SK-N-SH treated with all-trans-retinoic acid at 6 μM for 48 hours (cell line): Measurements from ENCODE around the gene C10orf62.

Experiments used
- ATAC-seq: fragments of 200-7000 bp; cut with Tn5 transposase; 3 replicates; pipeline ENCODE4 v1.9.1; 2020; ENCODE audit warnings: mild to moderate bottlenecking, moderate library complexity
- ARNTL ChIP-seq: fragments of 450-650 bp; formaldehyde crosslinking; IDR thresholded peaks from 2 replicates; pipeline ENCODE4 v1.5.0; 2020; ENCODE audit warnings: low read depth, mild to moderate bottlenecking, moderate library complexity, borderline replicate concordance
- BACH2 ChIP-seq: fragments of 250-450 bp; sonication (Bioruptor Pico); IDR thresholded peaks from 2 replicates; pipeline ENCODE4 v1.9.0; 2021; ENCODE audit warnings: mild to moderate bottlenecking, borderline replicate concordance
- CREB5 ChIP-seq: fragments of 250-450 bp; sonication (Bioruptor Pico); IDR thresholded peaks from 2 replicates; pipeline ENCODE4 v1.5.1; 2020; ENCODE audit warnings: low read depth, mild to moderate bottlenecking, moderate library complexity
- CSDC2 ChIP-seq: fragments of 250-450 bp; sonication (Bioruptor Pico); IDR thresholded peaks from 2 replicates; pipeline ENCODE4 v1.5.0; 2020; ENCODE audit warnings: mild to moderate bottlenecking, moderate library complexity
- ESRRG ChIP-seq: fragments of 250-450 bp; sonication (Bioruptor Pico); IDR thresholded peaks from 2 replicates; pipeline ENCODE4 v1.6.1; 2021; ENCODE audit warnings: mild to moderate bottlenecking
- GLIS3 ChIP-seq: fragments of 250-450 bp; sonication (Bioruptor Pico); IDR thresholded peaks from 2 replicates; pipeline ENCODE4 v1.5.0; 2020; ENCODE audit warnings: mild to moderate bottlenecking, moderate library complexity
- ISL1 ChIP-seq: fragments of 250-450 bp; sonication (Bioruptor Pico); IDR thresholded peaks from 2 replicates; pipeline ENCODE4 v2.1.2; 2022; ENCODE audit warnings: mild to moderate bottlenecking, moderate library complexity
- OSR1 ChIP-seq: fragments of 250-450 bp; sonication (Bioruptor Pico); IDR thresholded peaks from 2 replicates; pipeline ENCODE4 v1.8.0; 2022; ENCODE audit warnings: moderate library complexity, mild to moderate bottlenecking, inconsistent platforms
- PATZ1 ChIP-seq: fragments of 250-450 bp; sonication (Bioruptor Pico); IDR thresholded peaks from 2 replicates; pipeline ENCODE4 v1.8.0; 2020; ENCODE audit warnings: mild to moderate bottlenecking, moderate library complexity, borderline replicate concordance
- POU6F1 ChIP-seq: fragments of 250-450 bp; sonication (Bioruptor Pico); IDR thresholded peaks from 2 replicates; pipeline ENCODE4 v1.8.0; 2021; ENCODE audit warnings: low read depth, mild to moderate bottlenecking, moderate library complexity, borderline replicate concordance
- PPARA ChIP-seq: fragments of 250-450 bp; sonication (Bioruptor Pico); IDR thresholded peaks from 2 replicates; pipeline ENCODE4 v1.5.0; 2020; ENCODE audit warnings: mild to moderate bottlenecking, borderline replicate concordance
- SNAI2 ChIP-seq: fragments of 250-450 bp; sonication (Bioruptor Pico); IDR thresholded peaks from 2 replicates; pipeline ENCODE4 v1.5.0; 2020; ENCODE audit warnings: mild to moderate bottlenecking, moderate library complexity
- TOX ChIP-seq: fragments of 250-450 bp; sonication (Bioruptor Pico); IDR thresholded peaks from 2 replicates; pipeline ENCODE4 v1.8.0; 2021; ENCODE audit warnings: mild to moderate bottlenecking, moderate library complexity, borderline replicate concordance
- TSHZ2 ChIP-seq: fragments of 250-450 bp; sonication (Bioruptor Pico); IDR thresholded peaks from 2 replicates; pipeline ENCODE4 v1.5.0; 2020; ENCODE audit warnings: mild to moderate bottlenecking, moderate library complexity
- ZC3H10 ChIP-seq: fragments of 250-450 bp; sonication (Bioruptor Pico); IDR thresholded peaks from 2 replicates; pipeline ENCODE4 v1.5.1; 2021; ENCODE audit warnings: mild to moderate bottlenecking, moderate library complexity
- ZFP3 ChIP-seq: fragments of 250-450 bp; sonication (Bioruptor Pico); IDR thresholded peaks from 2 replicates; pipeline ENCODE4 v1.5.0; 2020; ENCODE audit warnings: mild to moderate bottlenecking, moderate library complexity
- ZFP30 ChIP-seq: fragments of 450-650 bp; formaldehyde crosslinking; IDR thresholded peaks from 2 replicates; pipeline ENCODE4 v1.5.0; 2022; ENCODE audit warnings: mild to moderate bottlenecking, moderate library complexity
- ZNF565 ChIP-seq: fragments of 450-650 bp; formaldehyde crosslinking; conservative IDR thresholded peaks from 2 replicates; pipeline ENCODE4 v1.5.0; 2020; ENCODE audit warnings: low read depth, mild to moderate bottlenecking, moderate library complexity
- ZNF70 ChIP-seq: fragments of 450-650 bp; formaldehyde crosslinking; IDR thresholded peaks from 2 replicates; pipeline ENCODE4 v1.5.0; 2020; ENCODE audit warnings: mild to moderate bottlenecking, moderate library complexity

The C10orf62 gene

GRCh38 chr10:97578171-97578844, 11.2 kb upstream of the C10orf62 start:
- ATAC-seq = no peak
- no peak for TF ChIP-seq ZNF70
- no peak for TF ChIP-seq TSHZ2 (CRISPR knock-in tag)
- no peak for TF ChIP-seq GLIS3 (CRISPR knock-in tag)
- TF ChIP-seq PPARA (CRISPR knock-in tag) = no peak
- TF ChIP-seq ARNTL (CRISPR knock-in tag) = no peak
- TF ChIP-seq ZFP30 (CRISPR knock-in tag) = no peak
- no peak for TF ChIP-seq ESRRG (CRISPR knock-in tag)
- TF ChIP-seq POU6F1 = no peak
- TF ChIP-seq CREB5 (CRISPR knock-in tag) = no peak
- no peak for TF ChIP-seq OSR1 (CRISPR knock-in tag)
- no peak for TF ChIP-seq CSDC2 (CRISPR knock-in tag)
- no peak for TF ChIP-seq SNAI2 (CRISPR knock-in tag)
- no peak for TF ChIP-seq BACH2 (CRISPR knock-in tag)
- TF ChIP-seq ZC3H10 (CRISPR knock-in tag) = no peak
- TF ChIP-seq, all 23 proteins: peak for 0

- TF ChIP-seq SNAI2 (CRISPR knock-in tag) = no peak
- TF ChIP-seq ZFP3 (CRISPR knock-in tag) = no peak
- no peak for TF ChIP-seq PATZ1 (CRISPR knock-in tag)
- TF ChIP-seq POU6F1 = no peak
- no peak for TF ChIP-seq TOX (CRISPR knock-in tag)
- TF ChIP-seq OSR1 (CRISPR knock-in tag) = no peak
- no peak for TF ChIP-seq ARNTL (CRISPR knock-in tag)
- TF ChIP-seq ZC3H10 (CRISPR knock-in tag) = no peak
- TF ChIP-seq ZNF565 = no peak
- TF ChIP-seq GLIS3 (CRISPR knock-in tag) = no peak
- TF ChIP-seq CSDC2 (CRISPR knock-in tag) = no peak
- TF ChIP-seq ISL1 (CRISPR knock-in tag) = no peak
- TF ChIP-seq BACH2 (CRISPR knock-in tag) = no peak
- TF ChIP-seq TSHZ2 (CRISPR knock-in tag) = no peak
- TF ChIP-seq, all 23 proteins: peak for 0
- no peak for ATAC-seq
Observed at GRCh38 chr10:97580421-97581367, 8.8 kb upstream of the C10orf62 start.
